K562 (cell line): ENCODE data around the gene ST8SIA2. TPM values are rescaled to one million over a fixed set of nuclear protein-coding genes. Genes with fewer than 3 reads are reported as not detected.

Source experiments
- ATAC-seq: fragments of 200-7000 bp; cut with Tn5 transposase; 3 replicates; pipeline ENCODE4 v1.9.1; 2020; ENCODE audit warnings: moderate library complexity
- BruUV-seq: library from RNA; stranded (reverse); fragments of 400-500 nt; replicated peaks from 2 replicates; lab custom pipeline; 2021; lab: Mats Ljungman, UMichigan
- CTCF ChIA-PET: fragments of 300-600 bp; formaldehyde crosslinking; extraction: SDS; loops from one replicate; lab custom pipeline; 2021; ENCODE audit warnings: low intra/inter-chr PET ratio; lab: Yijun Ruan, JAX
- POLR2A ChIA-PET: fragments of 300-600, 350-650 bp; sonication (Branson Sonifier 250); formaldehyde crosslinking; extraction: SDS; loops from one replicate; lab custom pipeline; 2021; ENCODE audit warnings: antibody characterized with exemption, inconsistent platforms; lab: Yijun Ruan, JAX
- DNase-seq, 4 experiments: peaks; one replicate each; pipeline versions ENCODE4 v3.0.0 to v3.0.0-alpha.2; 2011 to 2018; ENCODE audit warnings: low spot score in 3 of 4, mixed read lengths in 3 of 4; ENCODE audit errors: extremely low read depth in 1 of 4
- FAIRE-seq: peaks from 2 replicates; lab custom pipeline; 2011; peaks lifted over from hg19 to GRCh38; lab: Jason Lieb, UNC
- H2AFZ ChIP-seq: 2 replicates; pipeline ENCODE4 v1.6.0; 2011; ENCODE audit warnings: low read depth, low read length, control low read depth, inconsistent platforms
- H3K27ac ChIP-seq: fragments of 200-600 bp; 3 replicates; pipeline ENCODE4 v1.8.0; 2011; ENCODE audit warnings: low read depth, mild to moderate bottlenecking, control low read depth, inconsistent platforms, low read length, moderate library complexity, mixed read lengths; ENCODE audit errors: extremely low read depth
- H3K27me3 ChIP-seq, 2 experiments: fragments of 300-600 bp in 1 of 2; 2 replicates in 1 of 2; 3 replicates in 1 of 2; pipeline versions ENCODE4 v1.6.0 to v1.8.0; 2011; ENCODE audit warnings: inconsistent platforms in 2 of 2, low read length in 2 of 2, mild to moderate bottlenecking in 1 of 2, mixed read lengths in 1 of 2, moderate library complexity in 1 of 2; ENCODE audit not compliant: control insufficient read depth in 2 of 2, insufficient read depth in 2 of 2
- H3K36me3 ChIP-seq: fragments of 300-600 bp; 3 replicates; pipeline ENCODE4 v1.8.0; 2011; ENCODE audit warnings: mild to moderate bottlenecking, low read length, inconsistent platforms; ENCODE audit not compliant: control insufficient read depth, insufficient read depth
- H3K4me1 ChIP-seq, 2 experiments: fragments of 200-600 bp in 1 of 2; replicated peaks in 1 of 2; 2 replicates in 1 of 2; 3 replicates in 1 of 2; pipeline versions ENCODE4 v1.5.1 to v1.8.0; 2011; ENCODE audit warnings: inconsistent platforms in 2 of 2, low read length in 2 of 2, mild to moderate bottlenecking in 1 of 2, mixed read lengths in 1 of 2, moderate library complexity in 1 of 2; ENCODE audit not compliant: control insufficient read depth in 2 of 2, insufficient read depth in 2 of 2
- H3K4me2 ChIP-seq: 2 replicates; pipeline ENCODE4 v1.6.1; 2011; ENCODE audit warnings: low read length, control low read depth, inconsistent platforms, mixed read lengths; ENCODE audit not compliant: insufficient read depth
- H3K4me3 ChIP-seq: fragments of 200-600 bp; sonication (generic), shearing (Covaris generic); 2 replicates; pipeline ENCODE4 v1.5.1; 2016; ENCODE audit warnings: control low read depth, inconsistent platforms
- H3K79me2 ChIP-seq: fragments of 200-600 bp; 3 replicates; pipeline ENCODE4 v1.8.0; 2011; ENCODE audit warnings: low read length, inconsistent platforms; ENCODE audit not compliant: control insufficient read depth, insufficient read depth
- H3K9ac ChIP-seq, 2 experiments: 2 replicates each; pipeline versions ENCODE4 v1.6.0 to v1.6.1; 2011; ENCODE audit warnings: low read depth in 2 of 2, low read length in 2 of 2, control low read depth in 1 of 2, inconsistent platforms in 1 of 2, mild to moderate bottlenecking in 1 of 2, mixed read lengths in 1 of 2; ENCODE audit not compliant: insufficient read depth in 1 of 2
- H3K9me1 ChIP-seq: one replicate; pipeline ENCODE4 v1.6.0; 2011; ENCODE audit warnings: inconsistent platforms, mild to moderate bottlenecking, low read length, moderate library complexity; ENCODE audit not compliant: control insufficient read depth, insufficient read depth
- H3K9me3 ChIP-seq: replicated peaks from 2 replicates; pipeline ENCODE4 v1.5.1; 2011; ENCODE audit warnings: low read depth, low read length, inconsistent platforms; ENCODE audit not compliant: control insufficient read depth, insufficient read depth
- H4K20me1 ChIP-seq: replicated peaks from 2 replicates; pipeline ENCODE4 v1.6.1; 2011; ENCODE audit warnings: low read length, inconsistent platforms, mixed read lengths; ENCODE audit not compliant: control insufficient read depth, insufficient read depth
- BCL6 ChIP-seq: fragments of 250-450 bp; sonication (Bioruptor Pico); IDR thresholded peaks from 2 replicates; pipeline ENCODE4 v1.4.0; 2020
- CCNT2 ChIP-seq: IDR thresholded peaks from 2 replicates; pipeline ENCODE4 v1.6.1; 2011; ENCODE audit warnings: borderline replicate concordance, low read depth, mild to moderate bottlenecking, moderate library complexity, mixed read lengths, low read length; ENCODE audit not compliant: insufficient read length; ENCODE audit errors: extremely low read depth
- EWSR1 ChIP-seq: fragments of 450-650 bp; IDR thresholded peaks from 2 replicates; pipeline ENCODE4 v1.6.1; 2018; ENCODE audit warnings: borderline replicate concordance, mild to moderate bottlenecking, low read depth, moderate library complexity; ENCODE audit not compliant: partially characterized antibody
- EZH2 ChIP-seq: IDR thresholded peaks from 2 replicates; pipeline ENCODE4 v1.6.1; 2012; ENCODE audit warnings: low read depth, mild to moderate bottlenecking, inconsistent platforms, low read length, borderline replicate concordance
- HNRNPLL ChIP-seq: fragments of 200-400 bp; formaldehyde crosslinking; IDR thresholded peaks from 2 replicates; pipeline ENCODE4 v1.6.1; 2017; ENCODE audit warnings: low read length, low read depth, mild to moderate bottlenecking; ENCODE audit not compliant: poor library complexity, severe bottlenecking
- NCOA2 ChIP-seq, 2 experiments: fragments of 450-650 bp; IDR thresholded peaks; 2 replicates each; pipeline ENCODE4 v1.6.1; 2018; ENCODE audit warnings: mild to moderate bottlenecking in 2 of 2, moderate library complexity in 1 of 2; ENCODE audit not compliant: partially characterized antibody in 2 of 2
- NCOR1 ChIP-seq: fragments of 450-650 bp; IDR thresholded peaks from 2 replicates; pipeline ENCODE4 v1.6.1; 2016; ENCODE audit warnings: mild to moderate bottlenecking, moderate library complexity
- POU5F1 ChIP-seq: fragments of 150-350 bp; IDR thresholded peaks from 2 replicates; pipeline ENCODE4 v1.6.1; 2014; ENCODE audit warnings: borderline replicate concordance, low read length, low read depth, mild to moderate bottlenecking; ENCODE audit not compliant: partially characterized antibody
- SIN3B ChIP-seq: fragments of 450-650 bp; IDR thresholded peaks from 2 replicates; pipeline ENCODE4 v1.6.1; 2017; ENCODE audit warnings: low read depth, mild to moderate bottlenecking, moderate library complexity
- ZBTB1 ChIP-seq: sonication (generic); formaldehyde crosslinking; IDR thresholded peaks from 2 replicates; pipeline ENCODE4 v1.8.1; 2023; ENCODE audit warnings: missing genetic modification reagents, low read depth, mild to moderate bottlenecking, borderline replicate concordance
- ZNF766 ChIP-seq: fragments of 200-800 bp; sonication (Bioruptor generic); conservative IDR thresholded peaks from 2 replicates; pipeline ENCODE4 v1.6.1; 2016; ENCODE audit warnings: missing genetic modification characterization, missing compliant biosample characterization
- WGBS: fragments of 100-300 bp; shearing (Covaris generic); methylation state at CpG from one replicate; pipeline ENCODE4 v1.1.6; 2016; ENCODE audit warnings: low coverage, mixed read lengths; ENCODE audit not compliant: insufficient coverage; ENCODE audit errors: missing lambda C conversion rate; 5-methylcytosine and 5-hydroxymethylcytosine counted together
- in situ Hi-C: fragments of 300-500 bp; cut with MboI; formaldehyde crosslinking; loops from 4 replicates; pipeline ENCODE4 v1.15.0; 2018; ENCODE audit warnings: inconsistent platforms, mixed read lengths
- intact Hi-C: fragments of 100-400 bp; cut with micrococcal nuclease; formaldehyde crosslinking; loops from 2 replicates; pipeline ENCODE4 v1.14.2; 2022
- polyA plus RNA-seq, 8 experiments: library from polyadenylated mRNA; depleted of rRNA in 4 of 8; stranded (reverse) in 5 of 8; unstranded in 3 of 8; fragments of >200 nt; fragmentation: Nextera tagmentation in 2 of 8; fragmentation: Illumina TruSeq in 1 of 8; extraction: Ambion mirVana in 2 of 8; extraction: Trizol in 1 of 8; gene quantifications; 2 replicates each; pipeline versions ENCODE4 v1.2.1 to v1.2.3, GENCODE V29; 2011 to 2014; ENCODE audit warnings: inconsistent platforms in 1 of 8, missing spikeins in 1 of 8
- total RNA-seq, 7 experiments: library from RNA; depleted of rRNA in 6 of 7; stranded (reverse); fragments of >200 nt in 6 of 7; fragmentation: Illumina TruSeq in 2 of 7; extraction: Trizol in 2 of 7; gene quantifications; 2 replicates each; pipeline versions ENCODE4 v1.2.1 to v1.2.3, GENCODE V29; 2011 to 2021; ENCODE audit warnings: low replicate concordance in 1 of 7
- TF ChIP-seq, protein P1 (sequence below): fragments of 450-650 bp; conservative IDR thresholded peaks from 2 replicates; pipeline ENCODE4 v1.6.1; 2016; ENCODE audit warnings: missing genetic modification characterization, low read depth, mild to moderate bottlenecking, control low read depth, missing compliant biosample characterization
- TF ChIP-seq, protein P2 (sequence below): fragments of 250-450 bp; sonication (Bioruptor Pico); IDR thresholded peaks from 2 replicates; pipeline ENCODE4 v1.5.0; 2020; ENCODE audit warnings: mild to moderate bottlenecking

ST8SIA2 gene
- total and polyA plus RNA-seq, 9 of the 15 experiments (the other 6 are each of a cell fraction or from before 2014, with no cell fraction given): not detected

DNA sequence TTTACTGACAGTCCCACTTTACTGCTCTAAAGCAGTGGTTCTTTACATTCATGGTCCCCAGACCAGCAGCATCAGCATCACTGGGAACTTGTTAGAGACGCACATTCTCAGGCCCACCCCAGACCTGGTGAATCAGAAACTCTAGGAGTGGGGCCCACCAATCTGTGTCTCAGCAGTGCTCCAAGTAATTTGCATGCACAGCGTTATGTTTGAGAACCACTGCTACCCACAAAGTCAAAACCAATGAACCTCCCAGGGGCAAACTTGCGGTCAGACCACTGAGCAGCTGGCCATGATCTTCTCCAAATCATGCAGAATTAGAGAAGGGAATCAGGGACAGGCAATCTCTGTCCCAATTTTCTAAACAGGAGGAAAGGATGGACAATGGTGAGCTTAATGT is 58.5 kb downstream of the ST8SIA2 start:
- ChIA-PET POLR2A (no interaction called here), CTCF (no interaction called here)
- TF ChIP-seq NCOR1 (no peak), EZH2 (no peak)
- H4K20me1 ChIP-seq: peaks cover 5% of the 10 kb centered on the region; the same call in 1 of the 2 replicates
- ATAC-seq (no peak), DNase-seq (no peak), FAIRE-seq (no peak)
- BruUV-seq: no TSS peak
- no peaks in the 10 kb centered on the region for H3K9me3 ChIP-seq
- no peaks in the 10 kb centered on the region for H3K9me1 ChIP-seq
- WGBS: 3% methylated on average over 3 of the region's 3 CpGs
- no peak overlapping the region for H3K27ac ChIP-seq
- intact Hi-C loops: no loop called here
- no peak overlapping the region for H2AFZ ChIP-seq
- no peaks in the 10 kb centered on the region for H3K4me1 ChIP-seq
- in situ Hi-C loops: no loop called here
- H3K4me2 ChIP-seq: no peak overlapping the region
- H3K9ac ChIP-seq: no peak overlapping the region
- H3K4me3 ChIP-seq: no peak overlapping the region
- no peaks in the 10 kb centered on the region for H3K36me3 ChIP-seq
- no peaks in the 10 kb centered on the region for H3K79me2 ChIP-seq
- peaks cover 10 to 39% of the 10 kb centered on the region in 2 experiments; a peak in 3 of 5 replicates for H3K27me3 ChIP-seq

DNA sequence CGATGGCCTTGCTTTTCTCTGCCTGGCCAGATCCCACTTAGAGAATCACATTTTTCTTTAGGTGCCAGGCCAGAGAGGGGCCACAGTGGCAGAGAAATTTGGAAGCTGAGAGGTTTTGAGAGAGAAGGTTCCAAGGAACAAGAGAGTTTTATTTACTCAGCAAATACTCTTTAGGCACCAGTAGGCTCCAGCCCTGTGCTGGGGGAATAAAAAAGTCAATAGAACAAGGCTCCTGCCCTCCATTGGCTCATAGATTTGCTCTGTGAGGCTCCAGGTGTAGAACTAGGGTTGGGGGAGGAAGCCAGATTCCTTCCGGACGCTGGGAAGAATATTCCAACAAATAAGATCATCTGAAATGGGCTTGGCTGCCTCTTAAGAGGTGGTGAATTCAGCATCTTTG is 59.9 kb downstream of the ST8SIA2 start:
- no peaks in the 10 kb centered on the region for H3K4me1 ChIP-seq
- intact Hi-C loops (no loop called here), in situ Hi-C loops (no loop called here)
- no TSS peak for BruUV-seq
- no peak for DNase-seq
- no peaks in the 10 kb centered on the region for H3K9me3 ChIP-seq
- peaks cover 5% of the 10 kb centered on the region; the same call in 1 of the 2 replicates for H4K20me1 ChIP-seq
- TF ChIP-seq BCL6: no peak
- TF ChIP-seq, protein P1, sequence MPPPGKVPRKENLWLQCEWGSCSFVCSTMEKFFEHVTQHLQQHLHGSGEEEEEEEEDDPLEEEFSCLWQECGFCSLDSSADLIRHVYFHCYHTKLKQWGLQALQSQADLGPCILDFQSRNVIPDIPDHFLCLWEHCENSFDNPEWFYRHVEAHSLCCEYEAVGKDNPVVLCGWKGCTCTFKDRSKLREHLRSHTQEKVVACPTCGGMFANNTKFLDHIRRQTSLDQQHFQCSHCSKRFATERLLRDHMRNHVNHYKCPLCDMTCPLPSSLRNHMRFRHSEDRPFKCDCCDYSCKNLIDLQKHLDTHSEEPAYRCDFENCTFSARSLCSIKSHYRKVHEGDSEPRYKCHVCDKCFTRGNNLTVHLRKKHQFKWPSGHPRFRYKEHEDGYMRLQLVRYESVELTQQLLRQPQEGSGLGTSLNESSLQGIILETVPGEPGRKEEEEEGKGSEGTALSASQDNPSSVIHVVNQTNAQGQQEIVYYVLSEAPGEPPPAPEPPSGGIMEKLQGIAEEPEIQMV (tag): no peak
- TF ChIP-seq HNRNPLL: no peak
- TF ChIP-seq NCOA2 (IDR thresholded peaks at IDR 0.05; ENCODE audit: partially characterized antibody in 2 of 2): no peak
- no peak for TF ChIP-seq EWSR1
- no peak for TF ChIP-seq SIN3B
- no peak for TF ChIP-seq ZBTB1 (CRISPR knock-in tag)
- TF ChIP-seq, protein P2, sequence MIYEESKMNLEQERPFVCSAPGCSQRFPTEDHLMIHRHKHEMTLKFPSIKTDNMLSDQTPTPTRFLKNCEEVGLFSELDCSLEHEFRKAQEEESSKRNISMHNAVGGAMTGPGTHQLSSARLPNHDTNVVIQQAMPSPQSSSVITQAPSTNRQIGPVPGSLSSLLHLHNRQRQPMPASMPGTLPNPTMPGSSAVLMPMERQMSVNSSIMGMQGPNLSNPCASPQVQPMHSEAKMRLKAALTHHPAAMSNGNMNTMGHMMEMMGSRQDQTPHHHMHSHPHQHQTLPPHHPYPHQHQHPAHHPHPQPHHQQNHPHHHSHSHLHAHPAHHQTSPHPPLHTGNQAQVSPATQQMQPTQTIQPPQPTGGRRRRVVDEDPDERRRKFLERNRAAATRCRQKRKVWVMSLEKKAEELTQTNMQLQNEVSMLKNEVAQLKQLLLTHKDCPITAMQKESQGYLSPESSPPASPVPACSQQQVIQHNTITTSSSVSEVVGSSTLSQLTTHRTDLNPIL (CRISPR knock-in tag): no peak
- no peak for TF ChIP-seq ZNF766 (CRISPR knock-in tag)
- no peak for TF ChIP-seq POU5F1
- TF ChIP-seq CCNT2: no peak
- TF ChIP-seq, all 486 proteins: peak for 0
- FAIRE-seq (no peak), ATAC-seq (no peak)
- 0% methylated on average over 3 of the region's 3 CpGs for WGBS
- Histone ChIP-seq H3K36me3 (no peaks in the 10 kb centered on the region), H3K27ac (no peak overlapping the region), H2AFZ (no peak overlapping the region), H3K79me2 (no peaks in the 10 kb centered on the region), H3K4me3 (no peak overlapping the region), H3K9ac (no peak overlapping the region), H3K4me2 (no peak overlapping the region), H3K9me1 (no peaks in the 10 kb centered on the region), H3K27me3 (peaks cover 18 to 50% of the 10 kb centered on the region in 2 experiments; a peak in 4 of 5 replicates)
- POLR2A ChIA-PET: no interaction called here
- CTCF ChIA-PET: no interaction called here
